A549 treated with CpdA at 1 μM for 4 hours (cell line): ENCODE results near the gene ADAD1. TPM values are rescaled to one million over a fixed set of nuclear protein-coding genes. Genes with fewer than 3 reads are reported as not detected.

Source experiments
- total RNA-seq: library from RNA; stranded (reverse); fragments of 200-300 nt; extraction: Qiagen RNA extraction; gene quantifications from 5 replicates; pipeline ENCODE4 v1.2.3, GENCODE V29; 2022; ENCODE audit warnings: low read depth

Gene ADAD1
- total RNA-seq: not detected in 5 replicates

GRCh38 chr4:122378711-122379110 lies at the start of gene ADAD1:
Gene ADAD1 (plus strand): TSS chr4:122379011. CDS start chr4:122380070, 1,059 bp downstream.

DNA sequence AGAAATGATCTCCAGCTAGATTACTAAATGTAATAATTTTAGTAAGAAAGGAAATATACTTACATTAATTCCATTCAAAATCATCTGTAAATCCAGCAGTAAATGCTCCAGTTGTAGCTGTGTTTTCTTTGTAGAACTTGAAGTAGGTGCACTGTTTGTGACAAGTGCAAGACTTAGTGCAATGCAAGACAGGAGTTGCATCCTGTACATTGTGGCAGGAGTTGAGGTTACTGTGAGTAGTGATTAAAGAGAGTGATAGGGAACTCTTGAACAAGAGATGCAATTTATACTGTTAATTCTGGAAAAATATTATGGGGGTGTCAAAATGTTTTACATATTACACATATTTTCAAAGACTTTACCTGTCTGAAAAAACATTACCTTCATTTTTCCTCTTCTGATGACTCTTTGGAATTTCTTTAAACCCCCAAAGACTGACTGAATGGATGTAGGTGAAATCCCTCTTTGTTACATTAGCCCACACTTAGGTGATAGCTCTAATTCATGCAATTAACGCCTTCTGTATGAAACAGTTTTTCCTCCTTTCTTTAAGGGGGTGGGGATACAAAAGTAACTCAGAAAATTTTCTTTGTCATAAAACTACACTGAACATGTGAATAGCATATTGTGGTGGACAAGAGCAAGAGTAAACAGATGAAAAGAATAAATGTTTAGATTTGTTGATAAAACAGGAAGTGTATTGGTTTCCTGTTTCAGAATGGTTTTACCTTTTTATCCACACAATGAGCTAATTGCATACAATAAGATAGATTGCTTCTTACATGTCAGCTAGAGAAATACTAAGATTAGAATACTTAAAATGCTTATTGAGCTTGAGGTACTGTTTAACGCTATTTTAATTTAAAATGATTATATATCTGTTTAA lies 77.7 kb downstream of the ADAD1 start, which contains the start of gene IL2:
Gene IL2, minus strand, starts transcription at position 495 of the 886 bp plus-strand sequence. Its CDS starts 285 bp downstream, at position 210.

Other genes with a start within 250 kb of the ADAD1 start
- gene BLTP1, start 226.7 kb upstream of the ADAD1 start, total RNA-seq: 5.6 to 10.5 TPM (median 7.9 TPM) in 5 replicates
- not detected in 5 replicates for gene IL2, start 77.7 kb downstream of the ADAD1 start, total RNA-seq
- gene IL21, start 242.1 kb downstream of the ADAD1 start, total RNA-seq: not detected in 5 replicates